HCT116 (cell line): ENCODE results near the gene SGMS1. TPM values are rescaled to one million over a fixed set of nuclear protein-coding genes. Genes with fewer than 3 reads are reported as not detected.
A peak's percentile ranks its signal among the peaks of the same experiment; 100 is the strongest.

Experiments used
- ATAC-seq: fragments of 200-7000 bp; cut with Tn5 transposase; 2 replicates; pipeline ENCODE4 v1.9.1; 2020; ENCODE audit warnings: mild to moderate bottlenecking, moderate library complexity
- BruUV-seq: library from RNA; stranded (reverse); fragments of 400-500 nt; replicated peaks from 2 replicates; lab custom pipeline; 2021; lab: Mats Ljungman, UMichigan
- CTCF ChIA-PET: fragments of 300-600 bp; sonication (Branson Sonifier 250); formaldehyde crosslinking; loops from one replicate; lab custom pipeline; 2021; ENCODE audit warnings: antibody characterized with exemption; lab: Charles Lee
- POLR2A ChIA-PET: fragments of 300-600, 350-600 bp; sonication (Branson Sonifier 250); formaldehyde crosslinking; loops from one replicate; lab custom pipeline; 2021; ENCODE audit warnings: antibody characterized with exemption; lab: Charles Lee
- RAD21 ChIA-PET, 2 experiments: fragments of 300-600 bp; sonication (Branson Sonifier 250); formaldehyde crosslinking; loops; one replicate each; lab custom pipeline; 2023; ENCODE audit warnings: low total read pairs in 2 of 2; ENCODE audit not compliant: uncharacterized antibody in 2 of 2, unreplicated experiment in 2 of 2, low non-redundant PET in 1 of 2; lab: Charles Lee
- DNase-seq: peaks from one replicate; pipeline ENCODE4 v3.0.0-alpha.2; 2010; ENCODE audit warnings: low read depth, low spot score
- H2AFZ ChIP-seq: fragments of 200-600 bp; shearing (Covaris generic), sonication (generic); 2 replicates; pipeline ENCODE4 v1.6.1; 2017; ENCODE audit warnings: low read depth, mixed run types, mixed read lengths, antibody characterized with exemption, low read length; ENCODE audit not compliant: poor library complexity, severe bottlenecking
- H3K27ac ChIP-seq: 2 replicates; pipeline ENCODE4 v1.5.1; 2012; ENCODE audit warnings: low read depth, low read length
- H3K27me3 ChIP-seq: fragments of 200-600 bp; sonication (generic); 2 replicates; pipeline ENCODE4 v1.6.1; 2016; ENCODE audit warnings: mixed run types, low read length, mixed read lengths; ENCODE audit not compliant: insufficient read depth
- H3K36me3 ChIP-seq, 2 experiments: fragments of 200-500 bp in 1 of 2; fragments of 200-600 bp in 1 of 2; sonication (Bioruptor generic) in 1 of 2; sonication (generic) in 1 of 2; 2 replicates each; pipeline versions ENCODE4 v1.5.1 to v1.6.1; 2014 to 2016; ENCODE audit warnings: low read length in 2 of 2, inconsistent platforms in 1 of 2, mixed read lengths in 1 of 2, mixed run types in 1 of 2; ENCODE audit not compliant: insufficient read depth in 2 of 2, control insufficient read depth in 1 of 2
- H3K4me1 ChIP-seq, 2 experiments: fragments of 200-600 bp in 1 of 2; sonication (generic) in 1 of 2; 2 replicates each; pipeline versions ENCODE4 v1.5.1 to v1.6.1; 2012 to 2017; ENCODE audit warnings: low read length in 2 of 2, inconsistent platforms in 1 of 2, mild to moderate bottlenecking in 1 of 2, mixed read lengths in 1 of 2, mixed run types in 1 of 2, moderate library complexity in 1 of 2; ENCODE audit not compliant: insufficient read depth in 2 of 2, control insufficient read depth in 1 of 2
- H3K4me2 ChIP-seq: fragments of 200-600 bp; sonication (generic); 2 replicates; pipeline ENCODE4 v1.6.1; 2017; ENCODE audit warnings: mixed run types, low read length, mixed read lengths
- H3K4me3 ChIP-seq, 2 experiments: fragments of 200-600 bp in 1 of 2; sonication (generic) in 1 of 2; replicated peaks in 1 of 2; 2 replicates each; pipeline ENCODE4 v1.5.1; 2011 to 2016; ENCODE audit warnings: low read length in 2 of 2, control low read depth in 1 of 2, low read depth in 1 of 2, mild to moderate bottlenecking in 1 of 2, mixed read lengths in 1 of 2, mixed run types in 1 of 2
- H3K79me2 ChIP-seq: fragments of 200-600 bp; sonication (generic); 2 replicates; pipeline ENCODE4 v1.6.1; 2017; ENCODE audit warnings: mild to moderate bottlenecking, mixed run types, low read length, moderate library complexity, mixed read lengths; ENCODE audit not compliant: insufficient read depth
- H3K9ac ChIP-seq: fragments of 200-600 bp; sonication (generic); 2 replicates; pipeline ENCODE4 v1.6.1; 2016; ENCODE audit warnings: low read length, mixed read lengths
- H3K9me2 ChIP-seq: fragments of 200-600 bp; sonication (generic), shearing (Covaris generic); 2 replicates; pipeline ENCODE4 v1.6.1; 2017; ENCODE audit warnings: mixed run types, mild to moderate bottlenecking, moderate library complexity; ENCODE audit not compliant: insufficient read depth
- H3K9me3 ChIP-seq, 2 experiments: fragments of 200-500 bp in 1 of 2; fragments of 200-600 bp in 1 of 2; sonication (Bioruptor generic) in 1 of 2; sonication (generic) in 1 of 2; 2 replicates each; pipeline ENCODE4 v1.6.1; 2014 to 2017; ENCODE audit warnings: low read length in 2 of 2, mixed read lengths in 2 of 2, inconsistent platforms in 1 of 2, low read depth in 1 of 2, mild to moderate bottlenecking in 1 of 2, mixed run types in 1 of 2, moderate library complexity in 1 of 2; ENCODE audit not compliant: control insufficient read depth in 1 of 2, insufficient read depth in 1 of 2
- H4K20me1 ChIP-seq: fragments of 200-600 bp; sonication (generic), shearing (Covaris generic); 2 replicates; pipeline ENCODE4 v1.6.1; 2017; ENCODE audit warnings: mixed run types, mild to moderate bottlenecking, moderate library complexity; ENCODE audit not compliant: insufficient read depth
- ELF1 ChIP-seq: IDR thresholded peaks from 2 replicates; pipeline ENCODE4 v1.6.1; 2012; ENCODE audit warnings: low read depth, borderline replicate concordance
- EZH2 ChIP-seq: fragments of 200-600 bp; sonication (generic); IDR thresholded peaks from 2 replicates; pipeline ENCODE4 v1.6.1; 2017; ENCODE audit warnings: antibody characterized with exemption, mixed run types
- EZH2phosphoT487 ChIP-seq: fragments of 200-600 bp; IDR thresholded peaks from 2 replicates; pipeline ENCODE4 v1.6.1; 2018; ENCODE audit warnings: antibody characterized with exemption, borderline replicate concordance
- JUND ChIP-seq: IDR thresholded peaks from 2 replicates; pipeline ENCODE4 v1.6.1; 2012
- POLR2A ChIP-seq: IDR thresholded peaks from 2 replicates; pipeline ENCODE4 v1.7.0; 2011; ENCODE audit warnings: borderline replicate concordance; ENCODE audit not compliant: insufficient read depth, insufficient read length; ENCODE audit errors: extremely low read depth
- POLR2AphosphoS5 ChIP-seq: IDR thresholded peaks from 2 replicates; pipeline ENCODE4 v1.6.1; 2011; ENCODE audit warnings: mild to moderate bottlenecking, low read depth, low read length, moderate library complexity
- RAD21 ChIP-seq: IDR thresholded peaks from 2 replicates; pipeline ENCODE4 v1.6.1; 2012; ENCODE audit warnings: low read depth, mild to moderate bottlenecking
- SIN3A ChIP-seq: IDR thresholded peaks from 2 replicates; pipeline ENCODE4 v1.6.1; 2012; ENCODE audit warnings: low read depth
- SP1 ChIP-seq: IDR thresholded peaks from 2 replicates; pipeline ENCODE4 v1.6.1; 2012; ENCODE audit warnings: low read depth
- SRF ChIP-seq: IDR thresholded peaks from 2 replicates; pipeline ENCODE4 v1.6.1; 2012; ENCODE audit warnings: low read depth
- TCF7L2 ChIP-seq: IDR thresholded peaks from 2 replicates; pipeline ENCODE4 v1.7.0; 2011; ENCODE audit warnings: borderline replicate concordance, inconsistent platforms; ENCODE audit not compliant: insufficient read depth, insufficient read length; ENCODE audit errors: extremely low read depth
- YY1 ChIP-seq: IDR thresholded peaks from 2 replicates; pipeline ENCODE4 v1.6.1; 2011; ENCODE audit warnings: low read length, low read depth, moderate library complexity, mild to moderate bottlenecking; ENCODE audit not compliant: insufficient replicate concordance; ENCODE audit errors: extremely low read depth
- intact Hi-C: fragments of 100-400 bp; cut with micrococcal nuclease; formaldehyde crosslinking; loops from 2 replicates; pipeline ENCODE4 v1.10.0; 2022
- total RNA-seq: library from RNA; stranded (reverse); gene quantifications from one replicate; pipeline ENCODE4 v1.2.1, GENCODE V29; 2021; ENCODE audit not compliant: unreplicated experiment
- TF ChIP-seq, protein P1 (sequence below): IDR thresholded peaks from 2 replicates; pipeline ENCODE4 v1.6.1; 2012; ENCODE audit warnings: low read depth

Gene SGMS1
- total RNA-seq, 1 experiment from 2014 or later = 29.1 TPM

DNA sequence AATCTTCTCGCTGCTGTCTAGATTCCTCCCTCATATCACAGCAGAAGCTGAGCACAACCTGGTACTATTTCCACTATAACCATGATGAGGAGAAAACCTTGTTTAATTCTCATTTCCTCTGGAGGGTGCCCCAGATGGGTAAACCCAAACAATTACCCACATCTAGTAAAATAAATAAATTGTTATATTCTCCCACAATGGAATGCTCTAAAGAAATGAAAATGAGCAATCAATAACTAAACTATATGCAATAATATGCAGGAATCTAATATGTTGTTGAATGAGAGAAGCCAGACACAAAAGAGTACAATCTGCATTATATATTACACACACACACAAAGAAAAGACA lies 37.0 kb downstream of the SGMS1 start:
- Histone ChIP-seq H3K4me2 (peak overlapping the region; percentile 54), H2AFZ (no peak overlapping the region), H3K27ac (no peak overlapping the region)

More for the DNA sequence above, 37.0 kb downstream of the SGMS1 start:
- Histone ChIP-seq H3K4me3 (peak overlapping the region in 1 of 2 experiments; percentile 9; a peak in 1 of 4 replicates), H3K36me3 (no peaks in the 10 kb centered on the region), H3K9me3 (no peaks in the 10 kb centered on the region), H3K9me2 (no peaks in the 10 kb centered on the region), H3K79me2 (no peaks in the 10 kb centered on the region; the same call in 1 of the 2 replicates), H3K27me3 (no peaks in the 10 kb centered on the region)
- CTCF ChIA-PET = no interaction called here
- intact Hi-C loops = no loop called here
- TF ChIP-seq, protein P1, sequence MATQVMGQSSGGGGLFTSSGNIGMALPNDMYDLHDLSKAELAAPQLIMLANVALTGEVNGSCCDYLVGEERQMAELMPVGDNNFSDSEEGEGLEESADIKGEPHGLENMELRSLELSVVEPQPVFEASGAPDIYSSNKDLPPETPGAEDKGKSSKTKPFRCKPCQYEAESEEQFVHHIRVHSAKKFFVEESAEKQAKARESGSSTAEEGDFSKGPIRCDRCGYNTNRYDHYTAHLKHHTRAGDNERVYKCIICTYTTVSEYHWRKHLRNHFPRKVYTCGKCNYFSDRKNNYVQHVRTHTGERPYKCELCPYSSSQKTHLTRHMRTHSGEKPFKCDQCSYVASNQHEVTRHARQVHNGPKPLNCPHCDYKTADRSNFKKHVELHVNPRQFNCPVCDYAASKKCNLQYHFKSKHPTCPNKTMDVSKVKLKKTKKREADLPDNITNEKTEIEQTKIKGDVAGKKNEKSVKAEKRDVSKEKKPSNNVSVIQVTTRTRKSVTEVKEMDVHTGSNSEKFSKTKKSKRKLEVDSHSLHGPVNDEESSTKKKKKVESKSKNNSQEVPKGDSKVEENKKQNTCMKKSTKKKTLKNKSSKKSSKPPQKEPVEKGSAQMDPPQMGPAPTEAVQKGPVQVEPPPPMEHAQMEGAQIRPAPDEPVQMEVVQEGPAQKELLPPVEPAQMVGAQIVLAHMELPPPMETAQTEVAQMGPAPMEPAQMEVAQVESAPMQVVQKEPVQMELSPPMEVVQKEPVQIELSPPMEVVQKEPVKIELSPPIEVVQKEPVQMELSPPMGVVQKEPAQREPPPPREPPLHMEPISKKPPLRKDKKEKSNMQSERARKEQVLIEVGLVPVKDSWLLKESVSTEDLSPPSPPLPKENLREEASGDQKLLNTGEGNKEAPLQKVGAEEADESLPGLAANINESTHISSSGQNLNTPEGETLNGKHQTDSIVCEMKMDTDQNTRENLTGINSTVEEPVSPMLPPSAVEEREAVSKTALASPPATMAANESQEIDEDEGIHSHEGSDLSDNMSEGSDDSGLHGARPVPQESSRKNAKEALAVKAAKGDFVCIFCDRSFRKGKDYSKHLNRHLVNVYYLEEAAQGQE = no peak
- peak; percentile 5 for TF ChIP-seq SP1
- TF ChIP-seq SIN3A = no peak
- TF ChIP-seq YY1 = no peak
- TF ChIP-seq JUND = no peak
- TF ChIP-seq EZH2phosphoT487 = no peak
- no peak for TF ChIP-seq POLR2A
- TF ChIP-seq ELF1 = no peak
- peak; percentile 4; the same call in 1 of the 2 replicates for TF ChIP-seq POLR2AphosphoS5
- TF ChIP-seq SRF = no peak
- TF ChIP-seq EZH2 = no peak
- TF ChIP-seq TCF7L2 = no peak
- TF ChIP-seq RAD21 = 0 out of 2 replicates have a peak, but pooled peaks have one; percentile 2
- TF ChIP-seq, all 23 proteins: peak for 3
- ChIA-PET POLR2A (no interaction called here), RAD21 (no interaction called here)
- no TSS peak for BruUV-seq
- H3K9ac ChIP-seq = peak overlapping the region; percentile 7; the same call in 1 of the 2 replicates
- no peaks in the 10 kb centered on the region for H4K20me1 ChIP-seq
- DNase-seq (no peak), ATAC-seq (no peak)
- H3K4me1 ChIP-seq = peaks cover 8 to 19% of the 10 kb centered on the region in 2 experiments; a peak in 3 of 4 replicates
